ENCODE data around the gene MED4.

MED4 gene, protein sequence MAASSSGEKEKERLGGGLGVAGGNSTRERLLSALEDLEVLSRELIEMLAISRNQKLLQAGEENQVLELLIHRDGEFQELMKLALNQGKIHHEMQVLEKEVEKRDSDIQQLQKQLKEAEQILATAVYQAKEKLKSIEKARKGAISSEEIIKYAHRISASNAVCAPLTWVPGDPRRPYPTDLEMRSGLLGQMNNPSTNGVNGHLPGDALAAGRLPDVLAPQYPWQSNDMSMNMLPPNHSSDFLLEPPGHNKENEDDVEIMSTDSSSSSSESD
- total RNA-seq: 47.8 to 48.9 reads per million in 2 donors

DNA sequence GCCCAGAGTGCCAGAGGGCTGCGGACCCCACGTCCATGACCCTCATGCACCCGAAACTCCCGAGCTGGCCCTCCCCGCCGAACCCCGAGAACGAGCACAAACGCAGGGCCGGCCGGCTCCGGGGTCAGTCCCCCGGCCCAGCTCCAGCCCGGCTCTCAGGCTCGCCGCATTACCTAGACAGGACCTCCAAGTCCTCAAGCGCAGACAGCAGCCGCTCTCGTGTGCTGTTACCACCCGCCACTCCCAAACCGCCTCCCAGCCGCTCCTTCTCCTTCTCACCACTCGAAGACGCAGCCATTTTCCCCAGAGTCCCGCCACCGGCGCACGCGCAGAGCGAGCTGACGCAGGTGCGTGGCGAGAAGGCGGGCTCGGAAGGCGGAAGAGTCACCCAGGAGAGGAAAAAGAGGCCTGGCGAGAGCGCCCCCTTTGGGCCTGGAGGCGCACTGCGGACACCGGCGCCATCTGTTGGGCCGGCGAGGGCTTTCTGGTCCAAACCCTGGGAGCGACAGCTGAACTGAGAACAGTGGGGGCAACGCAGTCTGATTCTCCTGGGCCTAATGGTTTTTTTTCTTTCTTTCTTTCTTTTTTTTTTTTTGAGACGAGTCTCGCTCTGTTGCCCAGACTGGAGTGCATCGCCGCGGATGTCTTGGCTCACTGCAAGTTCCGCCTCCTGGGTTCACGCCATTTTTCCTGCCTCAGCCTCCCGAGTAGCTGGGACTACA is at the start of gene MED4:
TSS of gene MED4 (minus strand) at position 324 of the 722 bp plus-strand sequence. CDS start at position 298, 26 bp downstream.
- peak; percentile 98 for DNase-seq

DNA sequence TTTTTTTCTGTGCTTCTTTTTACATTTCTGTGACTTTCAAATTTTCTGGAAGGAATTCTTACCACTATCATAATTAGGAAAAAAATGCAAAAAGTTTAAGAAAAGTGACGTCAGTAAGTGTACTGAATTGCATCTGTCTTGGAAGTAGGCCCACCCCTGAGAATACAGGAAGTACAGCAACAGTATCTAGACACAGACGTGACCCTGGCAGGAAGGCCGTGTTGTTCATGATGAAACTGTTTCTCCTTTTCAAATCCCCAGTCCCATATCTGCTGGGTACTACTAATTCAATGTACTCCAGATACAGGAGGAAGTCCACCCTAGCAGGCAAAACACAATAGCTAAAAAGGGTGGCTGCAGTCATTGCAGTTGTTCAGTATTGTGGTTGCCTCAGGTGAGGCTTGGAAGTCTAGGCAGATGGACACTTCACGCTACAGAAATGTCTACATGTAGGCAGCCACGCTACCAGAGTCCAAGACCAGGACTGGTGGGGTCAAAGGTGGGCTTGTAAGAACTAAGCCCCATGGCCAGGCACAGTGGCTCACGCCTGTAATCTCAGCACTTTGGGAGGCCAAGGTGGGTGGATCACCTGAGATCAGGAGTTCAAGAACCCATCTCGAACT is 49.6 kb upstream of the MED4 start:
- DNase-seq: no peak

DNA sequence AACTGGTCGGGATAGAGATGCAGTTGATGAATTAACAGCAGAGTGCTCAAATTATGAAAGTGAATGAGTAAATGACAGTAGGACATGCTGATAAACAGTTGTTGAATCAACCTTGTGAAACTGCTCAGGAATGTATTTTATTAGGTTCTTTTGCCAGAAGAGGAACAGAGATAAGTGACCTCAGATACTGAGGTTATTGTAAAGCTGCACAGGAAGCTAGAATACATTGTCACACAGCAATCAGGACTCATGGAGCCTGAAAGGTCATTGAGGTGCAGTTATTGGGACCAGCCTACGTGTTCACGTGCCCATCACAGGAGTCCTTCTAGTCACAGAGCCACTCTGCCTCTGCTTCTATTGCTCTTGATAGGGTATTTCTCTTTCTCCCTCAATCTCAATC is 47.5 kb upstream of the MED4 start:
- DNase-seq: no peak

DNA sequence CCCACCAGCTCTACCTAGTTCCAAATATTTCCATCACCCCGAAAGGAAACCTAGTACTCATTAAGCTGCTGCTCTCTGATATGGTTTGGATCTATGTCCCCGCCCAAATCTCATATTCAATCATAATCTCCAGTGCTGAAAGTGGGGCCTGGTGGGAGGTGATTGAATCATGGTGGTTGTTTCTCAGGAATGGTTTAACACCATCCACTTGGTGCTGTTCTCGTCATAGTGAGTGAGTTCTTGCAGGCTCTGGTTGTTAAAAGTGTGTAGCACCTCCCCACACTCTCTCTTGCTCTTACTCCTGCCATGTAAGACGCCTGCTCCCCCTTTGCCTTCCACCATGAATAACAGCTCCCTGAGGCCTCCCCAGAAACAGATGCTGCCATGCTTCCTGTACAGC is 43.4 kb upstream of the MED4 start:
- DNase-seq: no peak

DNA sequence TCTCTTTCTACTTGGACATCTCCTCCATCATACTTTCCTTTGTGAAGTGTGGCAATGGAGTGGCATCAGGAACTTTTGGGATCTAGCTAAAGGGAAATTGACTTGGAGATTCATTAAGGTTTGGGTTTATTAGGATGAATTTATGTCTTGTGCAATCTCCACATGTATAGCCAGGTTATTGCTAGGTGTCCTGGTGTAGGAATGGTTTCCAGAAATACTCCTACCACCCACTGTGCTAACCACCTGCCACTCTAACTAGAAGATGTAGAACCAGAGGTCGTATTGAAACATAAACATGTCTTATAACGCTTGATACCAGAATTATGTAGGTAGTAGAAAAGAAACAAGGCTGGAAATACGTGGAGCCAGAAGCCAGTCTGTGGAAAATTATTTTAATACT is 38.1 kb upstream of the MED4 start:
- no peak for DNase-seq

DNA sequence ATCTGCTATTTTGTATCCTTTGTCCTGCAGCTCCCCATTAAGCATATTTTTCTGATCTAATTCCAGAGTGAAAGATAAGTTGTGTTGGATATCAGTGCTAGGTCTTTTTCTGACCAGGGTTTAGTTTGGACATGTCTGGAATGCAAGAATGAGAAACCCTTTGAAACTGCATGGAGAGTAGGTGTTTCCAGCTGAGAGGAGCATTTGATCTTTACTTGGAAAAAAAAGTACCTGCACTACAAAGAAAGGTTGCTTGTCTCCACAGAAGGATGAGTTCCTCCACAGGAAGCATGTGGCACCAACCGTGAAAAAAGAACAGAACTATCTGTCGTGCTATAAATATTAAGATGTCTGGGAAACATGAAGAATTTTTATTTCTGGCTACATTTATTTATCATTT is 36.6 kb upstream of the MED4 start:
- DNase-seq: no peak

DNA sequence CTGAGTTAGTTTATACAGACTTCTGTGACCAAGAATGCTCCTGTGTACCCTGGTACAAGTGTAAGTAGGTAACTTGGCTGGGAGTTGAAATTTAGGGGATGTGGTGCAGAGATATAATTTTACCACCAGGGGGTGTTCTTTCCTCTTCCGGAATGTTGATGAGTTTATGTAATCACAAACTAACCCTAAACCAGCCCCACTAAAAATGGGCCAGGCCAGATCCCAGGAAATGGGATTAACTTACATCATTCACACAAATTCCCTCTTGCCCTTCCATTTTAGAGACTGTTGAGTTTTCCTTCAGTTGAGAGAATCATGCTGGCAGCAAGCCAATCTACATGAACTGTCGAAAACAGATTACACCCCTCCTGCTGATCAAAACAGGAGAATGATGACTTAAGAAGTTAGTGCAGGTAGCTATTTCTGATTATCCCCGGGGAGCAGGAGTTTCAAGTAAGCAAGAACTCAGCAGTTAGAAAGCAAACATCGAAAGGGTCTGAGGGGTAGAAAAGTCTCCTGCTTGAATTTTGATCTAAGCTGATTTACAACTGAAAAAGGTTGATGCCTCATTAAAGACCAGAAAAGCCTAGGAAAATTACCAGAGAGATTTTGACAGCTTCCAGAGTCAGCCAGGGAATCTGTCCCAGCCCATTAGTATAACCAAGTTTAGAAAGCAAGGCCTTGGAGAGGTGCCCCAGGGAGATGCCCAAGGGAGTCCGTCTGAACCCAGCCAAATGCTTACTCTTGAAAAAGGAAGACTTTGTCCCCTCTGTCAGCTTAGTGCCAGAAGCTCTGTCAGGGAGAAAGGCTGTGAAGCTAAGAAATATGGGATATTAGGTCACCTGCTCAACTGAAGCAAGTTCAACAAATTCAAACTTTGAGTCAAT is 32.3 kb upstream of the MED4 start:
- no peak for DNase-seq

DNA sequence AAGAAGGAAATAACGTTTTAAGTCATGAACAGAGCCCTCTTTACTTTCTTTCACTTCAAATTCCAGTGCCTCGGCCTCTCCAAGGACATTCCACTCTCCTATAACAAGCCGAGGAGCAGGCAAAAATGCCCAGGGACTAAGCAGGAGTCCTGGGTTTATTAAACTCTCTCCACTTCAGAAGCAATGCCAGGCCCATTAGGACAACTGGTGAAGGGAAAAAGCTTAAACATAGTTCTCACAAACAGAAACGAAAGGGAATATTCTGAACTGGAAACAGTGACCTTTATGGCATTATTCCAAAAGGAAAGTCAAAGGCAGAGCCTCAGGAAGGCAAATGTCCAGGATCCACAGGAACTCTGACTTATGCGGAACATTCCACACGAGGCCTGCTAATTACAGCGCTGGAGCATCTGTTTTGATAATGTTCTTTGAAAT is 30.9 kb upstream of the MED4 start:
- DNase-seq: no peak

DNA sequence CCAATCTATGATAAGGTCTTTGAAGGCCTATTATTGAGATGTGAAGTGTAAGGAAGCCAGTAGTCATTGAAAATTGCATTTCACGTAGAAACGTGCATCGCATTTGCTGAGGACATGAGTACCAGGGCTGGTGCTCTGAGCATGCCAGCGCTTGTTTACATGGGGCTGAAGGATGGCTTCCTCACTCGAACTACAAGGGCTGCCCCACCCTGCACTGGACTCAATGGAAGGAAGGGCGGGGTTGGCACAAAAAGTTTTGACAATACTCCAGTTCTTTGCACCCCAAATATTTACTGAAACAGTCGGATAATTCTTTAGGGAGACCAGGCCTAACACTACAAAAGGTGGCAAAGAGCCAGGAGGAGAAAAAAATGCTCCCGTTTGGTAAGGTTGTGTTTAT is 28.9 kb upstream of the MED4 start:
- DNase-seq: no peak

DNA sequence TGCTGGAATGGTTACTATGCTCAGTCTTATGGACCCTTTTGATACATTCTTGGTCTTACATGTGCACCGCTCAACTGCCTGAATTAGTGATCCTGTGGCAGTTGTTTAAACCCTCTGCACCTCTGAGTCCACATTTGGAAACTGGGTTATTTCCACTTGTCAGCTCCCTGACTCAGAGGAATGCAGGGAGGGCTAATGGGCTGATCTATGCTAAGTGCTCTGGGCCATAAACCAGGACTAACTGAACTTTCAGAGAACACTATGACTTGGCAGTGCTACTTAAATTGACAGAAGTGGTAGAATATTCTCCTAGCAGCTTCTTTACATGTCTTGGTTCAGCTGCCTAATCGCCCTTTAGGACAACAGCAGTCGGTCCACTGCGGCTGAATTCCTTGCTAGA is 26.8 kb upstream of the MED4 start:
- DNase-seq: no peak

DNA sequence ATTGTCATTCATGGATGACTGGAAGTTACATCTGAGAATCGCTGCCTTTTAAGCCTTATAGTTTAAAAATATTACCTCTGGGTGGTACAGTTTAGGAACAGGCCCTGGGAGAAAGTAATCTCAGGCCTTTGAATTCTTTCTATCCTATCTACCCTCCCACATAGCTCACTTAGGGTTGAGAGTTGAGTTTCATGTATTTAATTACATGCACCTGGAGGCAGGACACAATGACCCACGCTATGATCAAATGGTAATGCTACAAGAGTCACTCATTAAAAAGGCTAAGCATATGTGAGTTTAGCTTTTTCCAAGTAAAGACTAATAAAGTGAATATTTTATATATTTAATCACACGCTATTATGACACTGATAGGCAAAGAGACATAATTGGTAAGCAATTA is 25.3 kb upstream of the MED4 start:
- no peak for DNase-seq

DNA sequence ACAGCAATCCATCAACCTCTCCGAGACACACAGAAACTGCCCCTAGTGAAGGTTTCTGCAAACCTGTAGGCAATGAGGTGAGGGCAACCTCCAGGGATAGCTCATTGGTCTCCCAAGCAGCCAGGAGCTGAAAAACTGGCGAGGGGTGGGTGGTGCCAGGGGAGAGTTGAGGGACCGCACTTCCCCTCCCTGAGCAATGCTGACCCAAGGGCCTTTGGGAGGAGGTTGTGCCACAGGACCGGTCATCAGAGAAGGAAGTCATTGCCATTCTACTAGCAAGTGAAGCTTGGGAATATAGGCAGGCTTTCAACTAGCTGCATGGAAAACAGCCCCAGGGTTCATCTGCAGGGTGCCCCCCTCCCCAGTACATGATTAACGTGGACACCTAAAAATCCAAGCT is 23.1 kb upstream of the MED4 start:
- no peak for DNase-seq

DNA sequence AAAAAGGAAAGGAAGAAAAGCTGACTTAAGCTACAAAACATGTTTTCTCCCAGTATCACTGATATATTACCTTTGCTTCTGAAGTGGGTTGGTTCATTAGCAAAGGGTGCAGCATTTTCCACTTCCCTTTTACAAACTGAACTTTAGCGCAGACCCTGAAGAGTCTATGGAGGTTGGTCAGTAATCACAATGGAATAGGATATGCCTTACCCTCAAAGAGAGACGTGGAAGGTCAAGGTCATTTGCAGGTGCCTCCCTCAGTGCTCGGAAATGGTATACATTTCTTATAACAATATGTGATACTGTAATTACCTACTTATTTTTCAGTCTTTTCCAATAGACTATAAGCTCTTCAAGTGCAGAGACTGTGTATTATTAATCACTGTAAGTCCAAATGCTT is 21.9 kb upstream of the MED4 start:
- no peak for DNase-seq

DNA sequence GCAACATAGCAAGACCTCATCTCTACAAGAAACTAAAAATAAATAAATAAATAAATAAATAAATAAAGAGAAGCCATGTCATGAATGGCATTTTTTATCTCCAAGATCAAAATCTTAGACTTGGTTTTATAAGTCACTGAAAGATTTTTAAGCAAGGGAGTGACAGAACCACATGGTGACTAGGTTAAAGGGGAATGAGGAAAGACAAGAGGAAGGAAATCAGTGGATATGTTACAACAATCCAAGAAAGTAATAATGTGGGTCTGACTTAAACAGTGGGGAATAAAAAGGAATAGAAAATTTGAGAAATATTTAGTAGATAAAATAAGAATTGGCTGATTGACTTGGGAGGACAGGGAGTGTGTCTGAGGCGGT is 18.8 kb upstream of the MED4 start:
- no peak for DNase-seq

DNA sequence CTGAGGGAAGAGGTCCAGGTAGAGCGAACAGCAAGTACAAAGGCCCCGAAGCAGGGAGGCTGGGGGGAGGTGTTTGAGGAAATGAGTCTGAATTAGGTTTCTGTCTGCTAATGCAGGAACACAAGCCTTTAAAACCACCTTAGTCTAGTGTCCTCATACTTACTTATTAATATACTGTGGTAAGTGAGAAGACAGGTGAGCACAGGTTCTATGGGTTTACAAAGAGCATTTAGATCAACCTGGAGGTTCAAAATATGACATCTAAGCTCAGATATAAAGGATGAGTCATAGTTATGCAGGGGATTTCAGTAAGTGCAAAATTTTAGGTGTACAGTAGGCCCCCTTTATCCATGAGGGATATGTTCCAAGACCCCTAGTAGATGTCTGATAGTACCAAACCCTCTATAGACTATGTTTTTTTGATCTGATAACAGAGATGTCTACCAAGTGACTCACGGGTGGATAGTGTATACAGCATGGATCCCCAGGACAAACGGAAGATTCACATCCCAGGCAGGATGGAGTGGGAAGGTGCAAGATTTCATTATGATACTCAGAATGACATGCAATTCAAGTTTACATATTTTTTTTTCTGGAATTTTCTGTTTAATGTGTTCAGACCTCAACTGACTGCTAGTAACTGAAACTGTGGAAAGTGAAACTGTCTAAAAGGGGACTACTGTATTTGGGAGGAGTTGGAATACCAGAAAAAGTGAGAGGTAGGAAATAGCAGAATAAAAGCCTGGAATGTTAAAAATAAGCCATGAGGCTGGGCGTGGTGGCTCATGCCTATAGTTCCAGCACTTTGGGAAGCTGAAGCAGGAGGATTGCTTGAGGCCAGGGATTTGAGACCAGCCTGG is 18.2 kb upstream of the MED4 start:
- no peak for DNase-seq

DNA sequence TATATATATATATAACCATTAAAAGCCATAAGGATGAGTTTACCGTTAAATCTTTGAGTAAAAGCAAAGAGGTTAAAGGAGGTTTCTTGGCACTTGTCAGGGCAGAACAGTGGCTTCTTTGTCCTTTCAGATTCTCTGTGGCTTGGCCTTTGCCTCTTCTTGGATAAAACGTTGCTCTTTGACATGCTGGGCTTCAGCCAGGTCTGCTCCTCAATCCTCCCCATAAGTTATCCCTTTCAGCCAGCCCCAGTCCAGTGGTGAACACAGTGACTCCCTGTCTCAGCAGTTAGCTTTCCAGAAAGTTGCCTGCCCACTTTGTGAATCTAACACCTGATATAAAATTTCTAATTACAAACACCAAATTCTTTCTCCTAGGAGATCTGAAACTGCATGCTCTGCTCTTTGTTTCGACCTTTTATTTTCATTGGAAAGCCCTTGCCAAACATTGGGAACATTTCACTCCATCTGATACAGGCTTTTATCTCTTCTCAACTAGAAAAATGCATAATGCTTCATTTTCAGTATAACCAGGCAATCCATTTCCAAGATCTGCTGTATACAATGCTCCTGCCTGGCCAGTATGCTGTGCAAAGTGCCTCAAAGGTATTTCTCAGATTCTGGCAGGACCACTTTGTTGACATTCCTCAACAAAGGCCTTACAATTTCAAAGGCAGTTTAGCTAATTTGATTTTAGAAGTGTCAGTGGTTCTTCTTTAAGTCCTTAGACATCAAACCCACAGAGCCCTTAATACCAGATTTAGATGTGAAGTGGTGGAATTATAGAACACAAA is 16.2 kb upstream of the MED4 start:
- DNase-seq: no peak

DNA sequence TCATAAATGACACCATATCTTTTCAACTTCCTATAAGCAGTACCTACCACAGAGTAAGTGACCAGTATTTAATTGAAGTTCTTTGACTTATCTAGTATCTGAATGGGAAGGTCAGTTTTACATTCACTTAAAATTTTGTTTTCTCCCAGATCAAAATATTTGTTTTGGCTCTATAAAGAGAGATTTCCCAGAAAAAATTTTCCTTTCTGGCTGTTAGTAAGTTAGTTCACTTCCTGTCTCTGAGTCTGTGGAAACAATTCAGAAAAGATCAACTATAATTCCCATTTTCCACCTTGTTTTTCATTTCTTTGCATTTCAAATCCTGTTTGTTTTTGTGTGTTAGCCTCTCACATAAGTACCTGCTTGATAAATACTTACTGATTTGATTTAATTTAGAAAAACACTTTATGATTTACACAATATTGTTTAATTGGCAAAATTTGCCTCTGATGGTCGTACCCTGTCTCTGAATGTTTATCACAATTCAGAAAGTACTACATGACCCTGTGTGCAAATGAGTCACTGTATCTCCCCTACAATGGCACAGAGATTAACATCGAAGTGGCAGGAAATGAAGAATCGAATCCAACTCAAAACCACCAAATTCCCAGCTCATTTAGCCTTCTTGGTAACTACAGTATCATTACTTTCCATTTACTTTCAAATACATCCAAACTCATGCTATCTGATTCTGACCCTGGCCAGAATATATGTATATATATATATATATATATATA is 15.4 kb upstream of the MED4 start:
- DNase-seq: no peak

DNA sequence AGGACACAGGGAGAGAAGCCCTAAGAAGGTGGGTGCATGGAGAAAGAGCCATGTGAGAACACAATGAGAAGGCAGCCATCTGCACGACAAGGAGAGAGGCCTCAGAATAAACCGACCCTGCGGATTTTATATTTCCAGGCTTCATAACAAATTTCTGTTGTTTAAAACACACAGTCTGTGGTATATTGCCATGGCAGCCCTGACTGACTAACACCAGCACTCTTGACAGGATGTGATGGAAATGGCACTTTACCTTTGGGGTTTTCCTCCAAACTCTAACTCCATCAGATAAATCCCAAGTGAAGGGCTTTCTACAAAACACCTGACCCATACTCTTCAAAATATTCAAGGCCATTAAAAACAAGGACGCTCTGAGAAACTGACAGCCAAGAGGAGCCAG is 13.2 kb upstream of the MED4 start:
- DNase-seq: no peak

DNA sequence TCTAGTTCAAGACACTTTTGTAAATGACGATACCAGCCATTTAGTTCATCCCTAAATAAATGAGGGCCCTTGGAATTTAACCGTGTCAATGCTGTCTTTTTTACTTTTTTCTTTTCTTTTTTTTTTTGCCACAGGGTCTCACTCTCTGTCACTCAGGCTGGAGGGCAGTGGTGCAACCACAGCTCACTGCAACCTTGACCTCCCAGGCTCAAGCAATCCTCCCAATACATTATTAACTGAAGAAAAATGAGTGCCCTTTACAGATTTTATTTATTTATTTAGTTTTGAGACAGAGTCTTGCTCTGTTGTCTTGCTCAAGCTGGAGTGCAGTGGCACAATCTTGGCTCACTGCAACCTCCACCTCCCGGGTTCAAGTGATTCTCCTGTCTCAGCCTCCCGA is 2.9 kb upstream of the MED4 start:
- DNase-seq: no peak

DNA sequence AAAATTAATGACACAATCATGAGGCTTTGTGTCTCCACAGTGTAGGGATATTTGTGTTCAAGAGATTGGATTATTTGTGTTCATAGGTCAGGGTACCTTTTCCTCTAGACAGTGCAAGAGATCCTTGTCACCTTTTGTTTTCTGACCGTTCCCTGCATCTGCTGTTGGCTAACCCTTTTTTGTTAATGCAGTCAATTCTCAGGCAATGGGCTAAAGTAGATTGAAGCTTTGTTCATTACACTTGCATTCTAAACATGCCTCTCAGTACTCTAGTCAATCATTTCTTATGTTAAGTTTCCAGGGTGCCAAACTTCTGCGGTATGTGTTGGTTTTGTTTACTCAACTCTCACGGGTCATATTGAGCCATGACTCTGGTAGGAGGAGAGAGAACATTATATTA is 1.8 kb upstream of the MED4 start:
- no peak for DNase-seq

DNA sequence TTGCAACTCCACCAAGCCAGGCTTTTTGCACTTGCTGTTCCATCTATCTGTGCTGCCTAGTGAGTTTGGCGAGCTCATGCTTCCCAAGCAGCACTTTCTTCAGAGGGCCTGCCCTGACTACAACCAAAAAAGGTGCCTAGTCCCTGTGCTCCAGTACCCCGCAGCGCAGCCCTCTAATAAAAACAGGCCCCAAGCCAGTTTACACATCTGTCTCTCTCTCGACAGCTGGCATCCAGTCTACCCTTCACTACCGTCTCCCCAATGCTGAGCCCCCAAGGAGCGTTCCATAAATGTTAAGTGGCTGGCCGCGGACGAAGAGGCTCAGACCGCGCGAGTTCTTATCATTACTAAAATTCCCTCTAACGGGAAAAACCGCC is 512 bp downstream of the MED4 start:
- DNase-seq: no peak

Measured in T-helper 9 cell (primary cell).